B cell (primary cell): ENCODE results near the gene MAP4K1. TPM values are rescaled to one million over a fixed set of nuclear protein-coding genes. Genes with fewer than 3 reads are reported as not detected.

ENCODE experiments used
- ATAC-seq: fragments of 200-7000 bp; cut with Tn5 transposase; one replicate; pipeline ENCODE4 v1.10.0; 2021; ENCODE audit warnings: low read depth, mild to moderate bottlenecking, moderate number of reproducible peaks, moderate library complexity
- CTCF ChIA-PET: fragments of 350-600 bp; sonication (Branson Sonifier 250); formaldehyde crosslinking; loops from one replicate; lab custom pipeline; 2021; ENCODE audit warnings: antibody characterized with exemption, inconsistent platforms; lab: Charles Lee
- POLR2A ChIA-PET: fragments of 350-600 bp; sonication (Branson Sonifier 250); formaldehyde crosslinking; loops from one replicate; lab custom pipeline; 2021; ENCODE audit warnings: antibody characterized with exemption; lab: Charles Lee
- DNase-seq: peaks from one replicate; pipeline ENCODE4 v3.0.0; 2013
- H2AFZ ChIP-seq: 2 replicates; pipeline ENCODE4 v1.6.1; 2012; ENCODE audit warnings: mild to moderate bottlenecking, low read depth, low read length; ENCODE audit not compliant: insufficient read depth, poor library complexity, severe bottlenecking
- H3K27ac ChIP-seq, 2 donors: 1 replicate in 1 of 2; 2 replicates in 1 of 2; pipeline ENCODE4 v1.5.1; 2012 to 2013; ENCODE audit warnings: low read length in 2 of 2, mild to moderate bottlenecking in 2 of 2, moderate library complexity in 1 of 2
- H3K27me3 ChIP-seq, 4 experiments: fragments of 200-600 bp in 1 of 4; sonication (generic) in 1 of 4; replicated peaks in 1 of 4; 1 replicate in 2 of 4; 2 replicates in 2 of 4; pipeline versions ENCODE4 v1.6.1 to v1.7.0; 2013 to 2016; ENCODE audit warnings: low read length in 3 of 4, mild to moderate bottlenecking in 2 of 4, mixed read lengths in 1 of 4, moderate library complexity in 1 of 4; ENCODE audit not compliant: insufficient read depth in 4 of 4, control insufficient read depth in 3 of 4; ENCODE audit errors: control extremely low read depth in 1 of 4
- H3K36me3 ChIP-seq, 2 experiments: replicated peaks in 1 of 2; 1 replicate in 1 of 2; 2 replicates in 1 of 2; pipeline versions ENCODE4 v1.6.1 to v1.7.1; 2013; ENCODE audit warnings: low read length in 1 of 2; ENCODE audit not compliant: insufficient read depth in 2 of 2, control insufficient read depth in 1 of 2; ENCODE audit errors: control extremely low read depth in 1 of 2, extremely low read depth in 1 of 2
- H3K4me1 ChIP-seq, 2 donors: fragments of 200-600 bp in 1 of 2; sonication (generic) in 1 of 2; 1 replicate in 1 of 2; 2 replicates in 1 of 2; pipeline versions ENCODE4 v1.5.1 to v1.6.1; 2013 to 2017; ENCODE audit warnings: low read length in 2 of 2; ENCODE audit not compliant: control insufficient read depth in 2 of 2, insufficient read depth in 2 of 2
- H3K4me2 ChIP-seq: replicated peaks from 2 replicates; pipeline ENCODE3; 2012; ENCODE audit warnings: mild to moderate bottlenecking, low read depth, low read length; ENCODE audit not compliant: poor library complexity, severe bottlenecking
- H3K4me3 ChIP-seq, 5 experiments: fragments of 200-600 bp in 1 of 5; sonication (generic) in 1 of 5; 1 replicate in 3 of 5; 2 replicates in 2 of 5; pipeline versions ENCODE4 v1.5.1 to v1.7.0; 2011 to 2016; ENCODE audit warnings: low read length in 4 of 5, mild to moderate bottlenecking in 4 of 5, low read depth in 2 of 5, control low read depth in 1 of 5, moderate library complexity in 1 of 5; ENCODE audit not compliant: insufficient read depth in 1 of 5; ENCODE audit errors: control extremely low read depth in 1 of 5, extremely low read depth in 1 of 5
- H3K79me2 ChIP-seq: fragments of 200-600 bp; sonication (generic); one replicate; pipeline ENCODE4 v1.6.0; 2016; ENCODE audit warnings: low read length; ENCODE audit not compliant: control insufficient read depth, insufficient read depth
- H3K9ac ChIP-seq: fragments of 200-600 bp; sonication (generic); 2 replicates; pipeline ENCODE4 v1.6.1; 2017; ENCODE audit warnings: mild to moderate bottlenecking, low read length, moderate library complexity
- H3K9me3 ChIP-seq, 3 donors: one replicate each; pipeline versions ENCODE4 v1.6.1 to v1.7.1; 2013; ENCODE audit warnings: low read length in 2 of 3; ENCODE audit not compliant: control insufficient read depth in 2 of 3, insufficient read depth in 1 of 3; ENCODE audit errors: control extremely low read depth in 1 of 3
- H4K20me1 ChIP-seq: 2 replicates; pipeline ENCODE4 v1.6.0; 2012; ENCODE audit warnings: mild to moderate bottlenecking, low read length; ENCODE audit not compliant: insufficient read depth, control insufficient read depth, poor library complexity, severe bottlenecking
- H3K27ac Mint-ChIP-seq: one replicate; pipeline ENCODE4 v1.8.0; 2021; ENCODE audit warnings: mixed read lengths
- H3K27me3 Mint-ChIP-seq: one replicate; pipeline ENCODE4 v1.8.0; 2021; ENCODE audit warnings: mixed read lengths
- H3K4me1 Mint-ChIP-seq: one replicate; pipeline ENCODE4 v1.8.0; 2021; ENCODE audit warnings: mixed read lengths
- H3K4me3 Mint-ChIP-seq: one replicate; pipeline ENCODE4 v1.8.0; 2021; ENCODE audit warnings: mixed read lengths
- H3K9me3 Mint-ChIP-seq: one replicate; pipeline ENCODE4 v1.8.0; 2022; ENCODE audit warnings: mixed read lengths; ENCODE audit not compliant: insufficient read depth
- CTCF ChIP-seq: fragments of 200-600 bp; IDR thresholded peaks from one replicate; pipeline ENCODE4 v1.8.0; 2022; ENCODE audit warnings: antibody characterized with exemption, mild to moderate bottlenecking
- EZH2 ChIP-seq: IDR thresholded peaks from 2 replicates; pipeline ENCODE4 v1.6.1; 2012; ENCODE audit warnings: borderline replicate concordance, low read depth, mild to moderate bottlenecking, moderate library complexity, low read length; ENCODE audit not compliant: insufficient read depth, poor library complexity, severe bottlenecking
- WGBS: methylation state at CpG from one replicate; pipeline ENCODE4 v1.1.5; 2013; ENCODE audit warnings: missing lambda C conversion rate; ENCODE audit not compliant: insufficient coverage; 5-methylcytosine and 5-hydroxymethylcytosine counted together
- intact Hi-C: fragments of 100-400 bp; cut with micrococcal nuclease; formaldehyde crosslinking; loops from one replicate; pipeline ENCODE4 v1.10.0; 2022
- polyA plus RNA-seq: library from polyadenylated mRNA; depleted of rRNA; stranded (reverse); fragments of >200 nt; gene quantifications from 2 replicates; pipeline ENCODE4 v1.2.3, GENCODE V29; 2012
- total RNA-seq, 2 donors: library from RNA; stranded (reverse); fragments of 120-200 nt in 1 of 2; gene quantifications; 1 replicate in 1 of 2; 2 replicates in 1 of 2; pipeline versions ENCODE4 v1.2.3 to v1.2.4, GENCODE V29; 2013 to 2022

The MAP4K1 gene
- total and polyA plus RNA-seq, 2 donors (not counting 1 experiment from before 2014, with no cell fraction given), result 291 to 415 TPM

DNA sequence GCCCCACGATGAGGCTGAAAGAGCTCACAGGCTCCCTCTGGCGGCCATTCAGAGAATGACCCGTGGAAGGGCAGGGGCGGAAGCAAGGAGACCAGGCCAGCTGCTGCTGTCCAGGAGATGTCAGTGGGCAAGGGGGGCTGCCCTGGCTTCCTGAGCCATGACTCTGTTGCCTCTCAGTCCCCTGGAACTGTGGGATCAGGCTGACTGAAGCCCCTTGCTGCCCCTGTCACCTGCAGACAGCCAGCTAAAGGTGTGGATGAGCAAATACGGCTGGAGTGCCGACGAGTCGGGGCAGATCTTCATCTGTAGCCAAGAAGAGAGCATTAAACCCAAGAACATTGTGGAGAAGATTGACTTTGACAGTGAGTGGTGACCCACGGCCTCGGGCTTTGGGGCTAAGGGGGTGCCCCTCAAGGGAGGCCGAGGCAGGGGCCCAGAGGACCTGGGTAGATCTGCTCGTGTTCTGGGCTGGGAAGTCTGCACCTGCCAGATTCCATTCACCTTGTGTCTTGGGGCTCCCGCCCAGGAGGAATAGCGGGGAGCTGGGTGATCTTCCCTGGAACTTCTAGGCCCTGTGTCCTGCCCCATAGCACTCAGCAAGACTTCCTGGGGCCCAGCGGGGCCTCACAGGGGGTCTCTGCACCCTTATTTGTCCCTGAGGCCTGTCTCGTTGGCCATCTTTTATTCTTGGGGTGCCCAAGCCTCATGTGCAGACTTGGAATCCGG, 17.2 kb upstream of the MAP4K1 start:
- Histone ChIP-seq H3K4me1 (peaks cover 18 to 23% of the 10 kb centered on the region in 2 donors), H3K79me2 (peaks cover 5% of the 10 kb centered on the region), H4K20me1 (peaks cover 12% of the 10 kb centered on the region), H3K27ac (peak overlapping the region in 1 of 2 donors; percentile 30), H3K36me3 (peaks cover 2 to 40% of the 10 kb centered on the region in 2 experiments), H3K4me2 (peak overlapping the region; percentile 39), H3K27me3 (no peaks in the 10 kb centered on the region), H3K9me3 (no peaks in the 10 kb centered on the region), H3K9ac (no peak overlapping the region), H3K4me3 (no peak overlapping the region), H2AFZ (no peak overlapping the region)
- no peaks in the 10 kb centered on the region for H3K9me3 Mint-ChIP-seq
- intact Hi-C loops, result loop anchor here (1.0 to 10.0 kb wide), 3 partner anchors 50 to 120 kb away; no protein-coding TSS in a partner anchor
- no peak overlapping the region for H3K4me3 Mint-ChIP-seq
- ChIA-PET POLR2A (interaction anchor here (0.7 to 2.0 kb wide), 4 partner anchors 16 to 231 kb away, joined by 3 to 6 read pairs (median 4); partner anchors contain the start of gene EIF3K), CTCF (interaction anchor here (0.6 to 5.7 kb wide), 44 partner anchors 8 to 907 kb away, joined by 3 to 102 read pairs (median 4); partner anchors contain the start of genes ACTN4, ECH1, EIF3K and FAM98C)
- peak overlapping the region; percentile 83 for H3K27ac Mint-ChIP-seq
- 71% methylated on average over 15 of the region's 17 CpGs for WGBS
- DNase-seq (peak; percentile 80), ATAC-seq (peak; percentile 50)
- no peaks in the 10 kb centered on the region for H3K27me3 Mint-ChIP-seq
- TF ChIP-seq CTCF (peak; percentile 97), EZH2 (no peak)
- peaks cover 21% of the 10 kb centered on the region for H3K4me1 Mint-ChIP-seq
